GM19455 (cell line): ENCODE data around the gene CORO2A.
A peak's percentile ranks its signal among the peaks of the same experiment; 100 is the strongest.
"Not testable (repeated sequence)": the region's sequence is repeated elsewhere in the genome, so short reads cannot be mapped to it uniquely, and the experiment has no call there.

Experiments
- ATAC-seq: cut with Tn5 transposase; IDR thresholded peaks from one replicate; pipeline ENCODE4 v1.9.1; 2021; ENCODE audit not compliant: unreplicated experiment

CORO2A gene

DNA sequence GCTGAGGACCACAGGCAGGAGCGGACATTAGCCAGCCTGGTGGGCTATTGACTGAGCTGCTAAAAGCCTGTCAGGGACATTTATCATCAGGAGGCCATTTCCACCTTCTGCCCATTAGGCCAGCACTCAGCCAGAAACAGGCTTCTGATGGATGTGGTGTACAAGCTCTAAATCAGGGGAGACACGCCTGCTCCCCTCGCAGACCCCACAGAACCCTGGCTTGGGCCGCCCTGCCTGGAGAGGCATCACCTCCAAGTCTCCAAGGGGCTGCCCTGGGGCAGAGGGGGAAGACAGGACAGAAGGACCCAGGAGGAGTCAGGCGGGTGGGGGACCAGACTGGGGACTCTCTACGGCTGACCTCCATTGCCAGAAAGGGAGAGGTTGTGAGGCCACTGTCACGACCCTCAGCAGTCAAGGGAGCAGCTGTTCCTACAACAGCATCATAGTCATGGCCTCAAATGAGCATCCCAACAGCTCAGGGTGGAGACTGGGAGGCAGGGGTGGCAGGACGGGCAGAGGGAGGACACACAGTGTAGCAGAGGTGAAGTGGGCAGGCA lies 49.4 kb downstream of the CORO2A start:
- no peak for ATAC-seq

DNA sequence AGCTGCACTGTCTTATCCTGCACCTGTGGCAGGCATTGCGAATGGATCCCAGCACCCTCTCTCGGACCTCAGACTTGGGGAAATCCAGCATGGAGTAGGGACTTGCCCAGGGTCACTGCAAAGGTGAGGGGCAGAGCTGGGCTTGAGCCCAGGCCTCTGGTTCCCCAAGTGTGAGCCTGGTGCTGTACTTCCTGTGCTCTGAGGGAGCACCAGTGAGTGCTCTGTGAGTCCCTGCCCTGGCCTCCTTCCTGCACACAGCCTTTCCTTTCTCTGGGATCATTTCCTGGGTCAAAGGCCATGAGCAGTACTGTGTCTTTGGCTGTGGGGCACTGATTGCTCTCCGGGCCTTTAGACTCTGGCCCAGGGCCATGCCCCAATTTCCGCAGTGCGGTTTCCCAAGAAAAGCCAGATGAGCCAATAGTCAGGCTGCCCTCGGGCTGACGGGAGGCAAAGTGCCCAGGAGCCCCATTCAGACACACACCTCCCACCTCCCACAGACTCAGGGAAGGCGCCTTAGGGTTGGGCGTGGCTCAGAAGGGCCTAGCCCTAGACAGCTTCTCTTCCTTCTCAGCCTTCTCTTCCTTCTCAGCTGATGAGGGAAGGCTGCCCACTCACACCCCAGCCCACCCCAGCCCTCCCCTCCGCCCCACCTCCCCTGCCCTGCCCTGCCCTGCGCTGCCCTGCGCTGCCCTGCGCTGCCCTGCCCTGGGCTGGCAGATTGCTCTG lies 50.1 kb downstream of the CORO2A start:
- ATAC-seq = no peak

DNA sequence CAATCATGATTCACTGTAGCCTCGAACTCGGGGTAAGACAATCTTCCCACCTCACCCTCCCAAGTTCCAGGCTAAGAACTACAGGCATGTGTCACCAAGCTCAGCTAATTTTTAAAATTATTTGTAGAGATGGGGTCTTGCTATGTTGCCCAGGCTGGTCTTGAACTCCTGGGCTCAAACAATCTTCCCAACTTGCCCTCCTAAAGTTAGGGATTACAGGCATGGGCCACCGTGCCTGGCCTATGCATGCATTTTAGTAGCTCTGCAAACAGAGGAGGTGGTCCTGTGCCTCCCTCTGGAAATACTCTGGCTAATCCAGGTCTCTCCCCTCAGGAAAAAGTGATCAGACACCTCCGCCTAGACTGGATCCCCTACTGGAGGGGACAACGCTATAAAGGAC lies 51.9 kb downstream of the CORO2A start:
- no peak for ATAC-seq

DNA sequence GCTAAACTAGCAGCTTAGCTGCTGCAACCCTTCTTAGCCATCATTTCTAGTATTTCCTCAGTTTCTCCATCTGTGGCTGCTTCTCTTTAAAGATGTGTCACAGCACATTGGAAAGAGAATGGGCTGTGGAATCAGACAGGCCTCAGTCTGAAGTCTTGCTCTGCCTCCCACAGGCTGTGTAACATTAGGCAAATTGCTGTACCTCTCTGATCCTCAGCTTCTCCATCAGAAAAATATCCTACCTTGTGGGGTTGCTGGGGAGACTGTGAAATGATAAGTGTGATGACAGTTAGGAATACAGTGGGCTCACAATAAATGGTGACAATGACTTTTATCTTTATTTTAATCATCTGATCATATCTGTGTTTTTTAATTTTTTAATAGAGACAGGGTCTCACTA lies 55.9 kb downstream of the CORO2A start:
- ATAC-seq = no peak

DNA sequence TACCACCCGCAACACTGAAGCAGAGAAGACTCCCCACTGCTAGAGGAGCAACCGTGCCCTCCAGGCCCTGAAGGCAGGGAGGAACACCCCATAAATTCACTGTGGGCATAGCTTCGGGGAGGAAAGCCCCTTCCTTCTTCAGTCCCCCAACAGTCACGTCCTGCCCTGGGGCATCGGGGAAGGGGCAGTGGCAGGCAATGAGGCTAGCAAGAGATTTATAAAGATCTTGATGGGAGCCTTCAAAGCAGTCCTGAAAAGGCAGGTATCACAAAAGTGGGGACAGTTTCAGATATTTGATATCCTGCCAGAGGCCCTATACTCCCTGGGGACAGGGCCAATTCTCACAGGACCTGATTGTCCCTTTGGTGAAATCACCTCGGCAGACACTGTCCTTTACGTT lies 56.5 kb downstream of the CORO2A start:
- ATAC-seq = no peak

DNA sequence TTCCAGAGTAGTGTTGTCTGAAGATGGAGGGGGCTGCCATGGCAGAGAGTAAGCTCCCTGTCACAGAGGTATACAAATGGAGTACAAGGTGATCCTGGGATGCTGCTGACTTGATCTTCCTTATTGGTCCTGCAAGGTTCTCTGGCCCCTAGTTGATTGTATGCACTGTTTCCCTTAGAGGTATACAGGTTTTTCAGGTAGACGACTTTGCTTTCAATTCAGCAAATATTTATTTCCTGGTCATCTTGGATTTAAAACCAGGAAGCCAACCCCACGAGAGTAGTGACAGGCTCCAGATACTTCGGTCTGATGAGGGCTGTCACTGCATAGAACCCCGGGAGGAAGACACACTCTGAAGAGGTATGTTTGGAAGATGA lies 56.9 kb downstream of the CORO2A start:
- ATAC-seq = no peak

DNA sequence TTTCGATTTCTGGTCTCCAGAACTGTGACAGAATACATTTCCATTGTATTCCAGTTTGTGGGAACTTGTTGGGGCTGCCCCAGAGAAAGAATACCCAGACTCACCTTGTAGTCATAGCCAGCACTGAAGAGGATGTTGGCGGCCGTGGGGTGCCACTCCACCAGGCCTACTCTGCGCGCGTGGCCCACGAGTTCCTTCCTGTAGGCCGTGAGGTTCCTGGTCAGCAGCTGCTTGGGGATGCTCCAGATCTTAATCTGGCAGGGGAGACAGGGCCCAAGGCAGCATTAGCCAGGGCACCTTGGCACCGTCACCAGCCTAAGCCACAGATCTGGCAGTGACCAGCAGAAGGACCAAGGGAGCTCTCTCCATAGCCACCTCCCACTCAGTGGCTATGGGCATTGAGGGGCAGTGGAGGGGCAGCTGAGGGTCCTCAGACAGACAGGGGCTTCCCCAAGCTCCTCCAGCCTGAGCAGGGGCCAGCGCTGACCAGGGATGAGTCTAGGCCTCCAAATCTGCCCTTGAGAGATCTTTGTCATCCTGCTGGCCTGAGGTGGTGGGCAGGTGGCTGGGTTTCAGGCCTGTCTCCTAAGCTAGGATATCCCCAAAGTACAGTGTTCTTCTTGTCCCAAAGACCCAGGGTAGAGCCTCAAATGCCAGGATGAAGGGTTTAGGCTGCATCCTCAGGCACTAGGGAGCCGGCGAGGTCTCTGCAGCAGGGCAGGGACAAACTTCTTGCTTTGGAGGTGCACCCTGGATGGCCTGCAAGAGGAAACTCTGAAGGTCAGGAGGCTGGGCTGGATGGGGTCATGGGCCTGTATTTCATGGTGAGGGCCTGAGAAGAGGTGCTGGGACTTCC lies 57.5 kb downstream of the CORO2A start:
- ATAC-seq = no peak

DNA sequence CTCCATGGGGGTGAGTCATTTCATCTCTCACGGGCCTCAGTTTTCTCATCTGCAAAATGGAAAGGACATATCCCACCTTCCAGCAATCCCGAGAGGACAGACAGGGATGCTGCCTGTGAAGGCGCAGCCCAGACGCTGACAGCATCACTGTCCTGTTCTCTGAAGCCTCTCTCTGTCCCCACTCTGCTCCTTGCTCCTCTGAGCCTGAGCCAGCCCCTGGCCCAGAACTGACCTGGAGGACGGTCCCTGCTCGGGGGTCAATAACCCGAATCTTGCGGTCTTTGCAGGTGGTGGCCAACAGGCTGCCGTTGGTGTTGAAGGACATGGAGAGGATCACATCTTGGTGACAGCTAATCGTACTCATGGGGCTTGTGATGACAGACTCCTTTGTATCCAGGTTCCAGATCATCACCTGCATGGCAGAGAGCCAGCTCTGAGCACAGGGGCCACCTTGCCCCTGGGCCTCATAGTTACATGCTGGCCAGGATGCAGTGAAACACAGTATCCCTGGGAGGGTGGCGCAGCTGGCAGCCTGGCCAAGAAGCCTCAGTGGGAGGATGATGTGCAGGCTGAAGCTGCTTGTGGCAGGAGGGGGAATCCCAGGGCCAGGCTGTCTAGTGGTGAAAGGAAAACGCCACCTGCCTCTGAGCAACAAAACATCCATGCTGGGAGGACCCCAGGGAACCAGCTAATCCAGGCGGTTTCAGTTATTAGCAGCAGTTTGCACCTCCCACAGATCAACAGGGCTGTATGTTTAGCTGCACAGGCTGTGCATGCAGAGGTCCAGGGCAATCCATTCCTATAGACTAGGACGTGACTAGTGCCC lies 59.4 kb downstream of the CORO2A start:
- ATAC-seq = no peak

DNA sequence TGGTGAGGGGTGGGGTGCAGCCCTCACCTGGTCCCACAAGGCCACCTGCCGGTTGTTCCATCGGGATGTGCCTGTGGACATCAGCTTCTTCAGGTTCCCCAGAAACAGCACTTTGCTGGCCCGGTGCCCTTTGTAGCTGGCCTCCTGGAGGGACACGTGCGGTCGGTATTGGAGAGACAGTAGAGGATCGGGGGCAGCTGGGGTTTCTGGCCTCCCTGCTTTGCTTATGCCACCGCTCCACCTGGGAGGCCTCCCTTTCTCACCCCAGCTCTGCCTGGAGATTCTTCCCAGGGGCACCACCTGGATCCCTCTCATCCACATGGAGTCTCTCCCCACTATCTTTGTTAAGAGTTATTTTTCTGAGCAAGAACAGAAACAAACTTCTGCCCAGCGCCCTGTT lies 60.3 kb downstream of the CORO2A start:
- ATAC-seq = no peak

DNA sequence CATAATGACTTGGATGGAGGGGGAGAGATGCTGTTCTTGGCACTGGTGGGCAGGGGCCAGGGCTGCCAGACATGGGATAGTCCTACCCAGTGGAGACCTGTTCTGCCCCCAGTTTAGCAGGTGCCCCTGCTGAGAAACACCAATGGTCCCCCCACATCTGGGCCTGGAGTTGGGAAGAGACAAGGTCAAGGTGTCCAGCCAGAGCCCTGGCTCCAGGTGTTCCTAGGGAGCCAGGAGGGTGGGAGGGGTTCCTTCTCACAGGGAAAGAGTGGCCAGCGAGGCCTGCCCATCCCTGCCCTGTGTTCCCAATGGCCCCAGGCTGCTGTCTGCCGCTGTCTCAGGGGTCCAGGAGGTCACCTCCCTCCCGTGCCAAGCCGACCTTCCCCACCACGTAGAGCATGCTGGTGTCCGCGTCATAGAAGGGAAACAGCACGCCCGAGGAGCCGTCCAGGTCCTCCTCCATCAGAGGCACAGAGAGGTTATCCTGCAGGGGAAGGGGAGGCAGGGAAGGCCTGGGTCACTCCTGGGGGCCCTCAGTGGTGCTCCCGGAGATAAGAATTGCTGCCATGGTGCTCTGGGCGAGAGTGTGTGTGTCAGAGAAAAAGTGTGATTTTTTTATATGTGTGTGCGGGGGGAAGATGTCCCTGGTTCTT lies 61.7 kb downstream of the CORO2A start:
- ATAC-seq = no peak

DNA sequence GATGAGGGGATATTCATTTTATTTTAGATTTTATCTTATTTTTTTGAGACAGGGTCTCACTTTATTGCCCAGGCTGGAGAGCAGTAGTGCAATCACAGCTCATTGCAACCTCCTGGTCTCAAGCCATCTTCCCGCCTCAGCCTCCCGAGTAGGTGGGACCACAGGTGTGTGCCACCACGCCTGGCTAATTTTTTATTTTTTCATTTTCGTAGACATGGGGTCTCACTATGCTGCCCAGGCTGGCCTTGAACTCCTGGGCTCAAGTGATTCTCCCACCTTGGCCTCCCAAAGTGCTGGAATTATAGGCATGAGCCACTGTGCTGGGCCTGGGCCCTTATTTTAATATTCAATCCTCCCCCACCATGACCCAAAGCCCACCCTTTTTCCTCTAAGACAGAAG lies 62.4 kb downstream of the CORO2A start:
- not testable (repeated sequence) for ATAC-seq

DNA sequence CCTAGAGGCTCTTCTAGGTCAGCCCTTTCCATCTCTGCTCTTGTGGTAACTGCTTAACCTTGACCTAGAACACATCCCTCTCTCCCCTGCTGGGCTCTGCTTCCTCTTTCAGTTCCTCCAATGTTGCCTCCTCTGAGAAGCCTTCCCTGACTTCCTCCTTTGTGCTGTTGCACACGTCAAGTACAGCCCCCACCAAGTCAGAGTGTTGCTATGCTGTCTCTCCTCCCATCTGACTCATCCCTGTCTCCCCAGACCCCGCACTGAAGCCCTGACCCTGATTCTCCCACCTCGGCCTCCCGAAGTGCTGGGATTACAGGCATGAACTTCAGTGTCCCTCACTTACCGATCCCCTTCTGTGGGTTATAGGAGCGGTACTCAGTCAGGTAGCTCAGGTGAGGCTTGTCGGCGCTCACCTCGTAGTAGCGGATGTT lies 63.0 kb downstream of the CORO2A start:
- no peak for ATAC-seq

DNA sequence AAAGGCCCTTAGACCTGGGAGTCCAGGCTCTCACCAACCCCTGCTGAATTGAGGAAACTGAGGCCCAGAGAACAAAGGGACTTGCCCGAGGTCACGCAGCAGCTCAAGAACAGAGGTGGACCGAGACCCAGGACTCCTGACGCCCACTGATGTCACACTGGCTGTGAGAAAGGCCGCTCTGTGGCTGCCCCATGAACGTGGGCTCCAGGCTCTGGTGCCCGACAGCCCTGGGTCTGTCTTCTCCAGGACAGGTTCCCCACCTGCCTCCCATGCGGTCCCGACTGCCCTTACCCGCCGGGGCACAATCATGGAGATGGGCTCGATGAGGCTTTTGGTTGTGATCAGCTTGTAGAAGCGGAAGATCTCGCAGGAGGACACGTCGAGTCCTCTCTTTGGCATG lies 64.1 kb downstream of the CORO2A start:
- no peak for ATAC-seq

DNA sequence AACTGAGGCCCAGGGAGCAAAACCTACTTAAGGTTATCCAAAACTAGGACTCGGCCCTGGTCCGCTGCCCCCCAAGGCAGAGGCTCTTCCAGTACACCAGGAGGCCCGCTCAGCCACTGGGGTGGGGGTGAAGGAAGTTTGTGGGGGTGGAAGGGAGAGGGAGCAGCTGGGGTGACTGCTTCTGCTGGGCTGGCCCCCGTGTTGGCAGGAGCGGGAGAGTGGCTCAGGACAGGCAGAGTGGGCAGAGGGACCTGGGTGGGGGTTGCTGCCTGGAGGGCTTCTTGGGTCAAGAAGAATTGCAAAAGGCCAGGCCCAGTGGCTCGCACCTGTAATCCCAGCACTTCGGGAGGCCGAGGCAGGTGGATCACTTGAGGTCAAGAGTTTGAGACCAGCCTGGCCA lies 65.2 kb downstream of the CORO2A start:
- ATAC-seq = no peak

DNA sequence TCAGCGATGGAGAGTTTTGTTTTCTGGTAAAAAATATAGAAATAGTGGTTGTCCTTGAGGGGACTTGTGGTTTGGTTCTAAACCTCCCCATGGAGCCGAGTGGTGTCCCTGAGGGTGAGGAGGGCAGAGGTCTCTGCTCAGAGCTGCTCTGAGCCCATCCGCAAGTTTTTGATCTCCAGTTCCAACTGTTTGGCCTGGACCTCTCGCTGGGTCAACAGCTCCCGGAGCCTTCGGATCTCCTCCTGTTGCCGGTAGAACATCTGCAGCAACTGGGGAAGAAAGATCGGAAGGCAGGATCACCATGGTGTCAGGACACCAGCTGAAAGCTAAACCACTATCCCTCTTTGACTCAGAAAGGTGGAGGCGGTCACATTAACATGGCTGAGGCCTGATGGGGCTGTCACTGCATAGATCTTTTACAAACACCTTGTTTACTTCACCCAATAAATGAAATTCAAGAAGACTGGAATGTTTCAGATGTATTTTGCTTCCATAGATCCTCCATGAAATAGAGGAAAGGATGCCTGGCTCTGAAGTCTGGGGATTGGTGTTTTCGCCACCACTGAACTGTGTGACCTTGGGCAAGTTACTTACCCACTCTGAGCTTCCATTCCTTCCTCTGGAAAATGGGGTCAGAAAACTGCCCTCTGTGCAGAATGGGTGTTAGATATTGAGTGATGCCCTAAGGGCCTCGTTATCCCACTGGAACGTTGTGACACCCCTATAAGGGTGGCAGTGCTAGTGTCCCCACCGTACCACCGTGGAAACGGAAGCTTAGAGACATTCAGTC lies 67.6 kb downstream of the CORO2A start:
- ATAC-seq = no peak

DNA sequence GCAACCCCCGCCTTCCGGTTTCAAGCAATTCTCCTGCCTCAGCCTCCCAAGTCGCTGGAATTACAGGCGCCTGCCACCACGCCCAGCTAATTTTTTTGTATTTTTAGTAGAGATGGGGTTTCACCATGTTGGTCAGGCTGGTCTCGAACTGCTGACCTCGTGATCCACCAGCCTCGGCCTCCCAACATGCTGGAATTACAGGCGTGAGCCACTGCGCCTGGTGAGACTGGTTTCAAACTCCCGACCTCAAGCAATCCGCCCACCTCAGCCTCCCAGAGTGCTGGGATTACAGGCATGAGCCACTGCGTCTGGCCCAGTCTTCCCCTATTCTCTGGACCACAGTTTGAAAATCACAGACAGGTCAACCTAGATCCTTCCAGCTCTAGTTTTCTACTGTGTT lies 68.3 kb downstream of the CORO2A start:
- ATAC-seq = not testable (repeated sequence)

DNA sequence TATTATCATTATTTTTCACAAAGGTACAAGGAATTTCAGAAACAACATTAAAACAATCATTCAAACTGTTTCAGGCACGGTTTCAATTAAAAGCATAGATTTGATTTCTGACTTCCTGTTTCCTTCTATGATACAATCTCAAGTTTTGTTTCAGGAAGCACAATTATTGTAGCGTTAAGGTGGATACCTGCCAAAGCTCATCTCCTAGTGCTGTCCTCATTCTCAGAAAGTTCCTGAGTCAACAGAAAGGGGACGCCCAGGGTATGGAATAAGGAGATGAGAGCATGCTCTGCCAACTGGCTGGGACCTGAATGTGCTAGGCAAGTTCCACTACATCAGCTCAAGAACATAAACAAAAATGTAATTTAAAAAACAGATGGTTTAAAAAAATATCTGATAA lies 71.4 kb downstream of the CORO2A start:
- ATAC-seq = no peak

DNA sequence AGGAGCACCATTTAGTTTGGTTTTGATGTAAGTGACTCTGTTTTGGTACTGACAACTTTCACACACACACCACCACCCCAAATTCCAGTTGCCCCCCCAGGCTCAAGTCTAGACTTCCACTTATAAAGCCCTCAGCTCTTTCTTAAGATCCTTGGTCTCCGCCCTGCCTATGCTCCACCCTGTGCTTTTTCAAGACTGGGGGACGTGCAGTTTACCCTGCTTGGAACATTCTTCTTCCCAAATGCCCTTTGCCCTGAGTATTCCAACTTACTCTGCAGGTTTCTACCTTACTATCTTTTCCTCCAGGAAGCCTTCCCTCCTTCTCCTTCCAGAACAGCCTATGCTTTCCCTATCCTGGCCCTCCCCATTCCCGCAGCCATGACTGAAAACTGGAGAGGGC lies 72.0 kb downstream of the CORO2A start:
- ATAC-seq = no peak

DNA sequence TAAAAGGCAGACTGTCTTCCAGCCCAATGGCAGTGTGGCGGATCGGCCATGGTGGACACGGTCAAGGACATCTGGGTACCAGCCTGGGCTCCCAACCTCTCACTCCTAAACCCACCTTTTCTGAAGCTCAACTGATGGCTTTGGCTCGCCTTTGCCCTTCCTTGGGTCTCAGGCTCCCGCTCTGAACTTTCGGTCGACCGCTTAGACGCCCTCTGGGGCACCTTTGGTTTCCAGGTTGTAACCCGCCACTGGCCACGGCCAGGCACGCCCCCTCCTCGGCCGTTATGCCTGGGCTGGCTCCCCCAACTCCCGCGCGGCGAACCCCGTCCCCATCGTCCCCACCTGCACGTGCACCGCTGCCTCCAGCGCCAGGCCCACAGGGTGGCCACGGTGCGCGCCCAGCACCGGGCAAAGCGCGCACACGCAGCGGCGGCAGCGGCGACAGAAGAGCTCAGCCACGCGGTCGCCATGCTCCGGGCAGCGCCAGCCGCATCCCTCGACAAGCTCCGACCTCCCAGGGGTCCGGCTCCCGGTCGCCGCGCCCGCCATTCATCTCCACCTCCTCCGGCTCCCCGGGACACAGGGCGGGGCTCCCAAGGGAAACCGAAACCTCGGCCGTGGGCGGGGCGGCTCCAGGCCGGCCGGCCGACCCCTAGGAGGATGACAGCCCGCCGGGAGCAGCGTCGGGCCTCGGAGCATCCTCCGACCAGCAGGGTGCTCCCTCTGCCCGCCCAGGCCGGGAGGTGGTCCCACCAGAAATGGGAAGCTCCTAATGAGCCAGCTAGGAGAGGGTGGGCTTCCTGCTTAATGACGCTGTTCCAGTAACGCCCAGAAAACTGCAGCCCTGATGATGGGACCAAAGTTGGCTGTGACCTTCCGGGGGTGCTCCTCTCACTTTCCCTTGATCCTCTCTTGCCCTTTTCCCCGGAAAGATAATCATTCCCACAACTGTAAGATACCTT lies 73.5 kb downstream of the CORO2A start, which contains the start of gene TRIM14:
TRIM14 (minus strand) TSS at position 583 of the 962 bp plus-strand sequence; CDS start at position 549, 34 bp downstream.
- ATAC-seq = peak; percentile 56
